Erythroblast (primary cell): Measurements from ENCODE around the gene TSC1.

ENCODE experiments used
- GATA1 ChIP-seq: IDR thresholded peaks from 2 replicates; pipeline ENCODE4 v1.6.1; 2011; ENCODE audit warnings: low read depth, mild to moderate bottlenecking, control low read depth, low read length, moderate library complexity
- POLR2A ChIP-seq: IDR thresholded peaks from 2 replicates; pipeline ENCODE4 v1.6.1; 2011; ENCODE audit warnings: mild to moderate bottlenecking, low read length

GRCh38 chr9:132983491-132984201, 39.2 kb upstream of the TSC1 start:
- TF ChIP-seq POLR2A = no peak
- no peak for TF ChIP-seq GATA1
